Activated naive CD4-positive, alpha-beta T cell treated with anti-CD3 and anti-CD28 coated beads, Interleukin-2, amount 50 U/mL, for 24 hours (primary cell): ENCODE data around the gene MVP.
A peak's percentile ranks its signal among the peaks of the same experiment; 100 is the strongest.
"Not testable (repeated sequence)": the region's sequence is repeated elsewhere in the genome, so short reads cannot be mapped to it uniquely, and the experiment has no call there.

Experiments
- H3K27ac Mint-ChIP-seq: one replicate; pipeline ENCODE4 v1.8.0; 2021; ENCODE audit warnings: mild to moderate bottlenecking, mixed read lengths
- H3K27me3 Mint-ChIP-seq: one replicate; pipeline ENCODE4 v1.8.0; 2021; ENCODE audit warnings: mixed read lengths
- H3K36me3 Mint-ChIP-seq: one replicate; pipeline ENCODE4 v1.8.0; 2021; ENCODE audit warnings: mixed read lengths
- H3K4me1 Mint-ChIP-seq: one replicate; pipeline ENCODE4 v1.8.0; 2021; ENCODE audit warnings: mixed read lengths
- H3K4me3 Mint-ChIP-seq: one replicate; pipeline ENCODE4 v1.8.0; 2021; ENCODE audit warnings: mild to moderate bottlenecking, mixed read lengths
- H3K9me3 Mint-ChIP-seq: one replicate; pipeline ENCODE4 v1.8.0; 2021; ENCODE audit warnings: mixed read lengths

MVP gene

DNA sequence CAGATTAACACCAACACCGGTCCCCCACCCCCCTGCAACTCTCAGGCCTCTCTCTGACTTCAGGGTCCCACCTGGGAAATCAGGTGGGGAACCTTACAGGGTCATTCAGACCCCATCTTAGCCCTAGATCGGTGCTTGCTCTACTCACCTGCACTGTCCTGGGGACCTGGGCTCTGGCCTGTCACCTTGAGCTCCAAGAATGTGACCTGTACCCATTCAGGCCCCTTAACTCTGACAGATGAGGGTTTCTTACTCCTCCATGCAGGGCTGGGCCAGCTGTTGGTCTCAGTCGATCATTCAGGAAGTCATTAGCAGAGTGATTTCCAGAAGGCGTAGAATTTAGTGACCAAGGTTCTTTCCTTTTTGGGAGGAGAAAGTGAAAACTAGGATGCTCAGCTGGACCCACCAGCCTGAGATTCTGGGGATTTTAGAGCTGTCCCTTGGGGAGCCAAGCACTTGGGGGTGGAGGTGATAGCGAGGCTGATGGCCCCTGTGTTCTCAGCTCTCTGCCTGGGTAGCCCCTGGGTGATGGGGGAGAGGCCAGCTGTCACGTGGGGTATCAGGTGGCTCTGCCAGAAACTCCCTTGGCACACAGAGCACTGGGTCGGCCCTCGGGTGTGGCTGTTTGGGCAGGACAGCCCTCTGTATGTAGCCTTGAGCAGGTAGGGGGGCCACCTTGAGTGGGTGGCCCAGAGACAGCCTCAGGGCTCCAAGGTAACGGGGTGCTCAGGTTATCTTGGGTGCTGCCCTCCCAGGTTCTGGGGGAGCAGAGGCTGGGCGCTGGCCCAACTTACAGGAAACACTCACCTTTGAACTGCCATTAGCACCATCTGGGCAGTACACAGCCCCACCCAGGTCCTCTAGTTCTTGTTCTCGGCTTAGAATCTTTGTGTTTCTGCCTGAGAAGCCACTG lies 724 bp downstream of the MVP start:
- H3K27ac Mint-ChIP-seq: peak overlapping the region; percentile 99

DNA sequence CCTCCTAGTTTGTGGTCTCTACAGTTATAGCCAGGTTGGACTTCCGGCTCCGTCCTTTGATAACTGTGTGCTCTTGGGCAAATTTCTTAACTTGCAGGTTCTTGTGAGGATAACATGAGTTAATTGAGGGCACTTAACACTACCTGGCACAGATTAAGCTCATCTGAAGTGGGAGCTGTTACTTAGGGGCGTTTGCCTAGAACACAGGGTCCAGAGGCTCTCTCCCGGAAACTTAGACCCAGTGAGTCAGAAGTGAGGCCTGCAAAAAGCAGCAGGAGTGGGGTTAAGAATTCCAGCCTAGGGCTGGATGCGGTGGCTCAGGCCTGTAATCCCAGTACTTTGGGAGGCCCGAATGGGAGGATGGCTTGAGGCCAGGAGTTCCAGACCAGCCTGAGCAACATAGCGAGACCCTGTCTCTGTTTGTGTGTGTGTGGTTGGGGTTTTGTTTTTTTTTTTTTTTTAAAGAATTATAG lies 1.4 kb downstream of the MVP start:
- Mint-ChIP-seq H3K9me3 (no peaks in the 10 kb centered on the region), H3K4me3 (peak overlapping the region; percentile 96), H3K4me1 (peaks cover 79% of the 10 kb centered on the region), H3K27me3 (no peaks in the 10 kb centered on the region), H3K36me3 (peaks cover 13% of the 10 kb centered on the region), H3K27ac (peak overlapping the region; percentile 99)

More for the DNA sequence above, 724 bp downstream of the MVP start:
- peaks cover 13% of the 10 kb centered on the region for H3K36me3 Mint-ChIP-seq
- H3K4me1 Mint-ChIP-seq: peaks cover 74% of the 10 kb centered on the region
- no peaks in the 10 kb centered on the region for H3K9me3 Mint-ChIP-seq
- no peaks in the 10 kb centered on the region for H3K27me3 Mint-ChIP-seq
- H3K4me3 Mint-ChIP-seq: peak overlapping the region; percentile 96

DNA sequence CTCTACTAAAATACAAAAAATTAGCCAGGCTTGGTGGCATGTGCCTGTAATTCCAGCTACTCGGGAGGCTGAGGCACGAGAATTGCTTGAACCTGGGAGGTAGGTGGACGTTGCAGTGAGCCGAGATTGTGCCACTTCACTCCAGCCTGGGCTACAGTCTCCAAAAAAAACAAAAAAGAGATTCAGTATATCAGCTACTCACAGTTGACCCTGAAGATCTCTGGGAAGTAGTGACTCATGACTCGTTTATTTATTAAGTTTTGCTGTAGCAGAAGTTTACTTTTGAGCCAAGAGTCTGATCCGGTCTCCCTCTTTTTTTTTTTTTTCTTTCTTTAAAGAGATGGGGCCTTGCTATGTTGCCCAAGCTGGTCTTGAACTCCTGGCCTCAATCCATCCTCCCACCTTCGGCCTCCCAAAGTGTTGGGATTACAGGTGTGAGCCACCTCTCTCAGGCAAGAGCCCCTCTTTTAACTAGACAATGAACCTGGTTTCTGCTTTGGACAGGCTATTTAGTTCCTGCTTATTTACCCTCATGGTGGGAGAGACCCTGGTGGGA lies 4.4 kb downstream of the MVP start:
- peak overlapping the region; percentile 83 for H3K27ac Mint-ChIP-seq
- peaks cover 2% of the 10 kb centered on the region for H3K36me3 Mint-ChIP-seq
- H3K9me3 Mint-ChIP-seq: no peaks in the 10 kb centered on the region
- H3K4me3 Mint-ChIP-seq: peak overlapping the region; percentile 61
- no peaks in the 10 kb centered on the region for H3K27me3 Mint-ChIP-seq
- H3K4me1 Mint-ChIP-seq: peaks cover 68% of the 10 kb centered on the region

DNA sequence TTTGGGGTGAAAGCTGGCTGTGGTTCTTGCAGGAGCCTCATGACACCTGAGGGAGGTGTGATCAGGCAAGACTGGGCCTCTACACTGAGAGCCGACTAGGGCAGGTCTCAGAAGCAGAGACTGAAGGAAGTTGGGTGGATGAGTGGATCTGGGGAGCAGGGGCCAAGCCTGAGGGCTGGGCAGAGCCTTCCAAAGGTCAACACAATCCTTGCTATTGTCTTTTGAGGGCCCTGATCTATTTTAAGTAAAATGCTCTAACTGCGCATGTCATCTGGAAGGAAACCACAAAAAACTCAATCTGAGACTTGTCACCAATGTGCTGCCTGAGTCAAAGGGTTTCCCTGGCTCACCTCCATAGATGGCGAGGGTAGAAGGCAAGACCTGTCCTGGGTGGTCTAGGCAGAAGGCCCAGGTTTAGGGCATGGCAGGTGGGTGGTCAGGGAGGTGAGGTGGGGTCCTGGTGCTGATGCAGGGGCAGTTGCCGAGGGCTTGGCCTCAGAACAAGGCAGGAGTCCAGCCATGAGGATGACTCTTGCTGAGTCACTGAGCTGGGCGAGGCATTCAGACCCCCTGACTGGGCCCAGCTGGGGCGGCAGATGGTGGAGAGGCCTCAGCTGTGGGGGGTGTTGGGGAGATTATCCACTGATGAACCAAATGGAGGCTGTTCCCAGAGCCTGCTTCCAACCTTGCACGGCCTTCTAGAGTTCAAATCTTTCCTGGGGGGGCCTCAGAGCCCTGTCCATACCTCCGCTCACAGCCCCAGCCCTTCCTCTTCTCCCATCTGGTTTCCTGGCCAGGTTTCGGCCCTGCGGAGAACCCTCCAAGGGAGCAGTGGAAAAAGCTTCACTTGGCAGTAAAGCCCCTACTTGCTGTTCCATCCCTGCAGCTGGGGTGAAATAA lies 5.1 kb downstream of the MVP start:
- Mint-ChIP-seq H3K27ac (peak overlapping the region; percentile 83), H3K36me3 (peaks cover 2% of the 10 kb centered on the region), H3K27me3 (no peaks in the 10 kb centered on the region), H3K9me3 (no peaks in the 10 kb centered on the region), H3K4me3 (peak overlapping the region; percentile 61), H3K4me1 (peaks cover 70% of the 10 kb centered on the region)

- peak overlapping the region; percentile 89 for H3K4me3 Mint-ChIP-seq
- peaks cover 71% of the 10 kb centered on the region for H3K4me1 Mint-ChIP-seq
- no peaks in the 10 kb centered on the region for H3K27me3 Mint-ChIP-seq
Measured at GRCh38 chr16:29826342-29826695, 6.1 kb downstream of the MVP start.

GRCh38 chr16:29830774-29831173 lies 10.5 kb downstream of the MVP start:
- no peaks in the 10 kb centered on the region for H3K27me3 Mint-ChIP-seq
- H3K9me3 Mint-ChIP-seq: no peaks in the 10 kb centered on the region
- H3K4me3 Mint-ChIP-seq: no peak overlapping the region
- peaks cover 43% of the 10 kb centered on the region for H3K4me1 Mint-ChIP-seq
- no peak overlapping the region for H3K27ac Mint-ChIP-seq
- H3K36me3 Mint-ChIP-seq: peaks cover 7% of the 10 kb centered on the region

More at GRCh38 chr16:29826342-29826695, 6.1 kb downstream of the MVP start:
- no peaks in the 10 kb centered on the region for H3K9me3 Mint-ChIP-seq
- peaks cover 2% of the 10 kb centered on the region for H3K36me3 Mint-ChIP-seq
- H3K27ac Mint-ChIP-seq: peak overlapping the region; percentile 35

DNA sequence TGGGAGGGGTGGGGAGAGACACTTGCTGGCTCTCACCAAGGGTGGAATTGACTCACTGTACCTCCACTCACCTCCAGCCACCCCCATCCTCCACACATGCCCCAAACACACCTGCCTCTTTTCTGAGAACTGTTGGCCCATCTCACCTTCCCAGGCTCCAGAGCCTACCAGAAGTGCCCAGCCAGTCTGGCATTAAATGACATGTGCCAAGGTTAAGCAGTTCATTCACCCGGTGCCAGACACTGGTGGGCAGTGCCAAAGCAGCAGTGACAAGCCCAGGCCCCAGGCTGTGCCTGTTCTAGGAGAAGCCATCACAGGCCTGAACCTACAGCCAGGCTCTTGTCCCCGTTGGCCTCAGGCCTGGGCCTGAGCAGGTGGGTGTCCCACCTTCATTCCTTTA lies 11.2 kb downstream of the MVP start:
- Mint-ChIP-seq H3K9me3 (no peaks in the 10 kb centered on the region), H3K4me3 (no peak overlapping the region), H3K27me3 (no peaks in the 10 kb centered on the region), H3K4me1 (peaks cover 36% of the 10 kb centered on the region), H3K27ac (peak overlapping the region; percentile 83), H3K36me3 (peaks cover 9% of the 10 kb centered on the region)

GRCh38 chr16:29833219-29833618 lies 13.0 kb downstream of the MVP start:
- not testable (repeated sequence) for H3K4me3 Mint-ChIP-seq, H3K9me3 Mint-ChIP-seq, H3K27me3 Mint-ChIP-seq, H3K27ac Mint-ChIP-seq, H3K36me3 Mint-ChIP-seq
- peaks cover 24% of the 10 kb centered on the region for H3K4me1 Mint-ChIP-seq

- Mint-ChIP-seq H3K4me1 (peaks cover 24% of the 10 kb centered on the region), H3K36me3 (peaks cover 9% of the 10 kb centered on the region), H3K27me3 (no peaks in the 10 kb centered on the region), H3K4me3 (no peak overlapping the region), H3K27ac (peak overlapping the region; percentile 43), H3K9me3 (no peaks in the 10 kb centered on the region)
Measured at GRCh38 chr16:29834079-29834478, 13.8 kb downstream of the MVP start.

- peaks cover 9% of the 10 kb centered on the region for H3K36me3 Mint-ChIP-seq
- no peaks in the 10 kb centered on the region for H3K27me3 Mint-ChIP-seq
- H3K27ac Mint-ChIP-seq: no peak overlapping the region
- H3K9me3 Mint-ChIP-seq: no peaks in the 10 kb centered on the region
- H3K4me3 Mint-ChIP-seq: no peak overlapping the region
- peaks cover 10% of the 10 kb centered on the region for H3K4me1 Mint-ChIP-seq
Measured at GRCh38 chr16:29835926-29836325, 15.7 kb downstream of the MVP start.

GRCh38 chr16:29836623-29837022 lies 16.4 kb downstream of the MVP start:
- H3K36me3 Mint-ChIP-seq: peaks cover 9% of the 10 kb centered on the region
- H3K4me3 Mint-ChIP-seq: no peak overlapping the region
- peaks cover 4% of the 10 kb centered on the region for H3K4me1 Mint-ChIP-seq
- H3K27ac Mint-ChIP-seq: no peak overlapping the region
- no peaks in the 10 kb centered on the region for H3K27me3 Mint-ChIP-seq
- H3K9me3 Mint-ChIP-seq: no peaks in the 10 kb centered on the region

GRCh38 chr16:29837841-29838240 lies 17.6 kb downstream of the MVP start:
- no peaks in the 10 kb centered on the region for H3K9me3 Mint-ChIP-seq
- H3K27ac Mint-ChIP-seq: peak overlapping the region; percentile 23
- H3K4me1 Mint-ChIP-seq: no peaks in the 10 kb centered on the region
- no peaks in the 10 kb centered on the region for H3K27me3 Mint-ChIP-seq
- H3K4me3 Mint-ChIP-seq: no peak overlapping the region
- H3K36me3 Mint-ChIP-seq: peaks cover 4% of the 10 kb centered on the region

DNA sequence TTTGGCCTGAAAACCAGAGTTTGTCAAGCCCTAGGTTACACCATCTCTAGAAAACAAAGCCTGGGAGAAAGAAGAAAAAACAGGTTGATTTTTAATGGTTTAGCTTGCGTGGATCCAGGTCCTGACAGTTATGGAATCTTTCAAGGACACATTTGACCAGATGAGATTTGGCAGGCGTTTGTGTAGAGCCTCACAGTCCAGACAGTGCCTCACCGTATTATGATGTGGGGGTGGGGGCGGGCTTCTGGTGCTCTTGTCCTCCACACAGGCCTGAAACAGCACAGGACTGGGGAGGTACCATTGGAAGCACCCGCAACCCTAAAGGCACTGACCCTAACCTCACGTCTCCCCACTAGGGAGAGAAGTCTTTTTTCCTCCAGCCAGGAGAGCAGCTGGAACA lies 19.6 kb downstream of the MVP start:
- peak overlapping the region; percentile 68 for H3K27ac Mint-ChIP-seq
- H3K4me1 Mint-ChIP-seq: no peaks in the 10 kb centered on the region
- no peaks in the 10 kb centered on the region for H3K9me3 Mint-ChIP-seq
- peaks cover 6% of the 10 kb centered on the region for H3K36me3 Mint-ChIP-seq
- no peaks in the 10 kb centered on the region for H3K27me3 Mint-ChIP-seq
- no peak overlapping the region for H3K4me3 Mint-ChIP-seq

- no peaks in the 10 kb centered on the region for H3K9me3 Mint-ChIP-seq
- H3K4me3 Mint-ChIP-seq: no peak overlapping the region
- peak overlapping the region; percentile 68 for H3K27ac Mint-ChIP-seq
- H3K27me3 Mint-ChIP-seq: no peaks in the 10 kb centered on the region
- no peaks in the 10 kb centered on the region for H3K4me1 Mint-ChIP-seq
- H3K36me3 Mint-ChIP-seq: peaks cover 7% of the 10 kb centered on the region
Measured at GRCh38 chr16:29840240-29840639, 20.0 kb downstream of the MVP start.

DNA sequence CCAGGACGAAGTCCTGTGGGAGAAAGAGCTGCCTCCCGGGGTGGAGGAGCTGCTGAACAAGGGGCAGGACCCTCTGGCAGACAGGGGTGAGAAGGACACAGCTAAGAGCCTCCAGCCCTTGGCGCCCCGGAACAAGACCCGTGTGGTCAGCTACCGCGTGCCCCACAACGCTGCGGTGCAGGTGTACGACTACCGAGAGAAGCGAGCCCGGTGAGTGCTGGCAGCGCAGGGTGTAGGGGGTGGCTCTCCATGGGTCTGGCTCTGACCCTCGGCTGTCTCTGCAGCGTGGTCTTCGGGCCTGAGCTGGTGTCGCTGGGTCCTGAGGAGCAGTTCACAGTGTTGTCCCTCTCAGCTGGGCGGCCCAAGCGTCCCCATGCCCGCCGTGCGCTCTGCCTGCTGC lies 21.4 kb downstream of the MVP start:
- Mint-ChIP-seq H3K4me1 (no peaks in the 10 kb centered on the region), H3K27ac (no peak overlapping the region), H3K36me3 (peaks cover 6% of the 10 kb centered on the region), H3K27me3 (no peaks in the 10 kb centered on the region), H3K9me3 (no peaks in the 10 kb centered on the region), H3K4me3 (no peak overlapping the region)
